HUES6 (cell line): Measurements from ENCODE around the gene ITGA5.
A peak's percentile ranks its signal among the peaks of the same experiment; 100 is the strongest.

Experiments
- H3K27ac ChIP-seq: 2 replicates; pipeline ENCODE4 v1.7.0; 2013; ENCODE audit warnings: low read depth, mild to moderate bottlenecking, low read length, inconsistent platforms
- H3K27me3 ChIP-seq: 2 replicates; pipeline ENCODE4 v1.6.1; 2013; ENCODE audit warnings: low read length; ENCODE audit not compliant: control insufficient read depth, insufficient read depth
- H3K36me3 ChIP-seq: 2 replicates; pipeline ENCODE4 v1.6.1; 2013; ENCODE audit warnings: low read length; ENCODE audit not compliant: control insufficient read depth, insufficient read depth
- H3K4me1 ChIP-seq: 2 replicates; pipeline ENCODE4 v1.6.1; 2013; ENCODE audit warnings: low read length; ENCODE audit not compliant: control insufficient read depth, insufficient read depth
- H3K4me3 ChIP-seq: 2 replicates; pipeline ENCODE4 v1.5.1; 2013; ENCODE audit warnings: low read depth, low read length
- H3K9ac ChIP-seq: one replicate; pipeline ENCODE4 v1.6.1; 2013; ENCODE audit warnings: mild to moderate bottlenecking, low read length
- H3K9me3 ChIP-seq: 2 replicates; pipeline ENCODE4 v1.6.1; 2013; ENCODE audit warnings: low read depth, low read length; ENCODE audit not compliant: control insufficient read depth, insufficient read depth

ITGA5 gene

DNA sequence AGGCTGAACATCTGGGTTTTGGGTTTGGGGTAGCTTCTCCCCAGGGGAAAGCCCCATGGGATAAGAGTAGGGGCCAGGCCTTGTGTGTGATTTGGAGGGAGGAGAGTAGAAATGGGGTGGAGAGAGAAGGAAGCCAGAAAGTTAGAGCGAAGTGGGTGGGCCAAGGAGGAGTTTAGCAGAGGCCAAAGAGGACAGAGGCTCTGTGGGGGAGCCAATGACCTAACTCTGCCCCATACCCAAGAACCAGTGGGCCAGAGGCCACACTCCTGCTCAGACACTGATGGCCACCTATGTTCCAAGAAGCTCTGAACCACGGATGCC, 43.8 kb downstream of the ITGA5 start:
- peaks cover 40% of the 10 kb centered on the region for H3K4me1 ChIP-seq
- H3K27ac ChIP-seq, result no peak overlapping the region
- H3K27me3 ChIP-seq, result peaks cover 21% of the 10 kb centered on the region
- no peak overlapping the region for H3K4me3 ChIP-seq
- peaks cover 18% of the 10 kb centered on the region; the same call in 1 of the 2 replicates for H3K36me3 ChIP-seq
- H3K9me3 ChIP-seq, result no peaks in the 10 kb centered on the region
- H3K9ac ChIP-seq, result no peak overlapping the region

DNA sequence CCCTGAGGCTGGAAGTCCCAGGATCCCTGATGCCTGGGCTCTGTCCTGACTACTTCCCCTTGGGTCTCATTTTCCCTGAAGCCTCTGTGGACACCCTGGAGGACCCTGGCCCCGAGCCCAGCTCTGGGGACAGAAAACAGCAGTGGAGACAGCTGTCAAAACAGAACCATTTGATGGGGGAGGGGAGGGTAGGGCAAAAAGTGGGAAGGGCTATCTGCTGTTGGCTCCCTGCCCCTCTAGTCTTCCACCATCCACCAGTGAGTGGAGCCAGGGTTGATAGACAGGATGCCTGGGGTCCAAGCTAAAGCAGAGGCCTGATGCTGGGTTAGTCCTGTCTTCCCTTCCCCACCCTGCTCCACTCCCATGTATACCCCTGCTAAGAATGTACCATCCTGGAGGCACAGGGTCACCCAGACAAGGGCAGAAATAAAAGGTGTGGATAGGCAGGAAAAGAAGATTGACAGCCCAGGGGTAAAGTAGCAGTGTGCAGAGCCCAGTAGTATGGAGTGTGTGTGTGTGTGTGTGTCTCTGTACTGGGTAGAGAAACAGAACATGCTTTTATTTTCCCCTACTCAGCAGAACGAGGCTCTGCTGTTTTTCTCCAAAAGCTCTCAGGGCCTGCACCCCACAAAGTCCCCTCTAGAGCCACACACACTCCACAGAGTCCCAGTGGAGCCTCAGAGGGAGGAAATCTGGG, 44.4 kb downstream of the ITGA5 start:
- Histone ChIP-seq H3K4me3 (no peak overlapping the region), H3K9ac (peak overlapping the region; percentile 26), H3K27me3 (peaks cover 22% of the 10 kb centered on the region), H3K36me3 (peaks cover 18% of the 10 kb centered on the region; the same call in 1 of the 2 replicates), H3K4me1 (peaks cover 39% of the 10 kb centered on the region), H3K27ac (no peak overlapping the region), H3K9me3 (no peaks in the 10 kb centered on the region)

DNA sequence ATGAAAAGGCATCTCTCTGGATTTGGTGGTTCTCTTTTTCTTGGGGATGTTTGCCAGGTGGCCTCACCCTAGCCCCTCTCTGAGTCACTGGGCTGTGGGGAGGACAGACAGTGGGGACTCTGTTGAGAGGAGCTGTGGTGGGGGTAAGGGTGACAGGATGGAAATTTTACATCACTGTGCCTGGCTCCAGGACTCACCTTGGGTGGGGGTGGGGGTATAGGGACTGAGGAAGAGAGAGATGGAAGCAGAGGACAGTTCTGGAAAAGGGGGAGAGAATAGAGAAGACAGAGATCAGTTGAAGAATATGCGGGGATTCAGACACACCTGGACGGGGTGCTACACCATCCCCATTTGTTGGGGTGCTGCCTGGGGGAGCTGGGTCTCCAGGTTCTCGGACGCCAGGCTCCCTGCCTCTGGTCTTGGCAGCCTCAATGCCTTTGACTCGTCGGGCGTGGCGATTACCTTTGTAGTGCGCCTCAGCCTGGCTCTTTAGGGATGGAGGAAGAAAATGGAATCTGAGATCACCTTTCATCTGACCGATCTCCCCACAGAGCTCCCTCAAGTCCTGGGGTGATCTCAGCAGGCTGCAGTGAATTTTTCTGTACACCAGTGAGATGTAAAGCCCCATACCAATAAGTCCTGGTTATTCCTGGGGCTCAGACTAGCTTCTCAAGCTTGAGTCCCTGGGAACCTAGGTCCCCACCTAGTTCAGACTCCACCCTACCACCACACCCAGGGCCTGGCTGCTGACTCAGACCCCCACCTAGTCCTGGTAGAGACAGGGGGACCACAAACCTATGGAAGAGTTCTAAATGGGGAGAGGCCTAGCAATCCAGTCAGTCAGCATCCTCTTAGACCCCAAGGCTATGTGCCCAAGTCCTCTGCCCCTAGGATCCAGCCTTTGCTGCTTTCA, 45.2 kb downstream of the ITGA5 start:
- H3K27me3 ChIP-seq, result peaks cover 30% of the 10 kb centered on the region
- no peaks in the 10 kb centered on the region for H3K9me3 ChIP-seq
- H3K4me3 ChIP-seq, result no peak overlapping the region
- no peak overlapping the region for H3K27ac ChIP-seq
- H3K4me1 ChIP-seq, result peaks cover 41% of the 10 kb centered on the region
- no peak overlapping the region for H3K9ac ChIP-seq
- H3K36me3 ChIP-seq, result peaks cover 18% of the 10 kb centered on the region; the same call in 1 of the 2 replicates

DNA sequence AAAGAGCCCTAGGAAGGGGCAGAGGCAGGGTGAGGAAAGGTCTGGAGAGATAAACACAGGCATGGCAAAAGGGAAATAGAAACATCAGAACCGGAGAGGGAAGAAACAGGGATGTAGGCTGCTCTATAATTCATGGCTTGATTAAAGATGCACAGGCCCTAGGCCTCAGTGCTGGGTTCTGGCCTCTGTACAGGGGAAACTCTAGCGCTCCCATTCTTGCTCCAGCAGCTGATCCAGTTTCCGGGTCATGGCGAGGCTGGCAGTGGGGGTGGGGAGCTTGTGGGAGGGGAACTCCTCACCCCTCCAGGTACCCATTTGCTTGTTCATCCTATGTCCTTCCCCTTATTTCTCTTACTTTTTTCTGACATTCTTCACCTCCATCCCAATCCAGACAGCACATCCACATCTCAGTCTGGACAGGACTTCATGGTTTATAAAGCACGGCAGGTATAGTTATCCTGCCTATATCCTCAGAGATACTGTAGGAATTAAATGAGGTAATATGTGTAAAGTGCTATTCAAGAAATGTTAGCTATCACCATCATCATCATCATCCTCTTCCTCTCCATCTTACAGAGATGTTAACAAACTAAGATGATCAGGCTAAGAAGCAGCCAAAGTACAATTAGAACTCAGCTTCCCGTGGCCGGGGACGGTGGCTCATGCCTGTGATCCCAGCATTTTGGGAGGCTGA, 46.8 kb downstream of the ITGA5 start:
- Histone ChIP-seq H3K36me3 (peaks cover 18% of the 10 kb centered on the region; the same call in 1 of the 2 replicates), H3K4me1 (peaks cover 36% of the 10 kb centered on the region; the same call in 1 of the 2 replicates), H3K27me3 (peaks cover 31% of the 10 kb centered on the region), H3K27ac (no peak overlapping the region), H3K9ac (no peak overlapping the region), H3K4me3 (no peak overlapping the region), H3K9me3 (no peaks in the 10 kb centered on the region)

DNA sequence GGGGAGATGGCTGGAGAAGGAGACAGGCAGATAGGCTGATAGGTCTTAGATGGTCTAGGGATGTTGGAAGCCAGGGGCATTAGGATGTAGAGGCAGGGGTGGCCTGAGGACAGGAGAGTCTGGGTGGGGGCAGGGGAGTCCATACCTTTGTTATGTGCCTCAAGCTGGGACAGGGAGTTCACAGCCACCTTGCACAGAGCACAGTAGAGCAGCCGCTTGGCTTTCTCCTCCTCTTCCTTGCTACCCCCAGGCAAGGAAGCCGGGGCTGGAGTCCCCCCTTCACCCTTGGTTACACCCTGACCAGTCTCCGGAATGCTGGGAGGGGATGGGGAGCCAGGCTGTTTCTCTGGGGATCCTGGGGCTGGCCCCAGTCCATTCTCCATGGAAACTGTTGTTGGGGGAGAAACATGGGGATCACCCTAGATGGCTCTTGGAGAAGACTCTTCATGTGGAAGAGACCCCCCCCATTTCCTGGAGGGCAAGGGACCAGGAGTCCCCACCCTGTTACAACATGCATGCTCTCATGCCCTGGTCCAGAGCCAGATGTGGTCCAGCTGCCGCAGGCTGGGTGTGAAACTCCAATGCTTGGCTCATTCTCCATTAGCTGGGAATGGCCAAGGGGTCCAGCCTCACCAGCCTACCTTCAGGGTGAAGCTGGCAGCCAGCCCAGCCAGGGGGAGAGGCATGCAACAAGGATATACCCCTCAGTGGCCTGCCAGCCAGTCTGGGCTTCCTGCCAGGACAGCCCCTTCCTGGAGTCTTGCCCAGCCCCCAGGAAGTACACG, 47.5 kb downstream of the ITGA5 start:
- Histone ChIP-seq H3K4me1 (peaks cover 34% of the 10 kb centered on the region; the same call in 1 of the 2 replicates), H3K9me3 (no peaks in the 10 kb centered on the region), H3K9ac (no peak overlapping the region), H3K36me3 (peaks cover 18% of the 10 kb centered on the region; the same call in 1 of the 2 replicates), H3K27me3 (peaks cover 30% of the 10 kb centered on the region), H3K27ac (no peak overlapping the region), H3K4me3 (no peak overlapping the region)

DNA sequence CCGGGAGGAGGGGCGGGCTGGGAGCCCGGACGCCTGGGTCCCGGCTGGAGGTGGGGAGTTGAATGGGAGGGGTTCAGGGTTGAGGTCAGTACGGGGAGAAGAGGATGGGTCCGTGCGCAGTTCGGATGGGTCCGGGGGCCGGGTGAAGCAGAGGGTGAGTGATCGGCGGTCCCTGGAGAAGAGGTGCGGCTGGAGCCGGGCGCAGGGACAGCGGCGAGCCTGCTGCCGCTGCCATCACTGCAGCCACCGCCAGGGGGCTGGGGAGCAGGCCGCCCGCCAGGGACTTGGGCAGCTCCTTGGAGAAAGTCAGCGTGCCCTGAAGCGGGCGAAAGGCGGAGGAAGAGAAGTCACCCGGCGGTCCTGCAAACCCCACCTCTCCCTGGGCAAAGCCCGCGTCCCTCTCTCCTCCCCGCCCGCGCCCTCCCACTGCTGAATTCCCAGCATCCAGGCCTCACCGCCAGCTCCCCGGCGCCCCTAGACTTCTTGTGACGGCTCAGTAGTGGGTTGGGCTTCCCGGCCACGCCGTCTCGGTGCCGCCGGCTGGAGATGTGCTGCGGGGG, 48.8 kb downstream of the ITGA5 start:
- Histone ChIP-seq H3K36me3 (peaks cover 16% of the 10 kb centered on the region; the same call in 1 of the 2 replicates), H3K9me3 (no peaks in the 10 kb centered on the region), H3K27me3 (peaks cover 26% of the 10 kb centered on the region), H3K27ac (no peak overlapping the region), H3K4me3 (peak overlapping the region; percentile 49), H3K4me1 (peaks cover 34% of the 10 kb centered on the region; the same call in 1 of the 2 replicates), H3K9ac (no peak overlapping the region)

DNA sequence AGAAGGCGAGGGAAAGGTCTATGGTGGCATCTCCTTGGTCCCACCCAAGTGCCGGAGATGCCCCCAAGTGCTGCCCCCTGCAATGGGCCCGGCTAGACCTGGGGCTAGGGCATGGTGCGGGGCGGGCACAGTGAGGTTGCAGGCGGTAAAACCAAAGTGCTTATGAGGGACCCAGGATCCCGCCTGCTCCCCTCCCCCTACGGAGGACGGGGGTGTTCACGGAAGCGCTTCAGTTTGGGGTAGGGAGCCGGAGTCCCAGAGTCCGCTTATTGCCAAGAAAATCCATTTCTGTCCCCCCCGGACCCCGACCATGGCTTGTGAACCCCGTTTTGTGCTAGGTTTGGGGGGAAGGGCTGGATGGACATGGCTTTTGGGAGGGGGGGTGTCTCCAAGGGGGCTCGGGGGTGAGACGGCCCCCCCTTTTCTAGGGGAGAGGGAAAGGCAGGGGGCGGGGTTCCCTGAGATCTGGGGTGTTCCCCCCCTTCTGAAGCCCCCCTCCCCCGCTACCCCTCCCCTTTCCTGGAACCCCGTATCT, 49.4 kb downstream of the ITGA5 start:
- no peaks in the 10 kb centered on the region for H3K9me3 ChIP-seq
- H3K4me3 ChIP-seq, result peak overlapping the region; percentile 53
- peaks cover 31% of the 10 kb centered on the region; the same call in 1 of the 2 replicates for H3K4me1 ChIP-seq
- peaks cover 15% of the 10 kb centered on the region; the same call in 1 of the 2 replicates for H3K36me3 ChIP-seq
- H3K9ac ChIP-seq, result peak overlapping the region; percentile 17
- no peak overlapping the region for H3K27ac ChIP-seq
- peaks cover 26% of the 10 kb centered on the region for H3K27me3 ChIP-seq

DNA sequence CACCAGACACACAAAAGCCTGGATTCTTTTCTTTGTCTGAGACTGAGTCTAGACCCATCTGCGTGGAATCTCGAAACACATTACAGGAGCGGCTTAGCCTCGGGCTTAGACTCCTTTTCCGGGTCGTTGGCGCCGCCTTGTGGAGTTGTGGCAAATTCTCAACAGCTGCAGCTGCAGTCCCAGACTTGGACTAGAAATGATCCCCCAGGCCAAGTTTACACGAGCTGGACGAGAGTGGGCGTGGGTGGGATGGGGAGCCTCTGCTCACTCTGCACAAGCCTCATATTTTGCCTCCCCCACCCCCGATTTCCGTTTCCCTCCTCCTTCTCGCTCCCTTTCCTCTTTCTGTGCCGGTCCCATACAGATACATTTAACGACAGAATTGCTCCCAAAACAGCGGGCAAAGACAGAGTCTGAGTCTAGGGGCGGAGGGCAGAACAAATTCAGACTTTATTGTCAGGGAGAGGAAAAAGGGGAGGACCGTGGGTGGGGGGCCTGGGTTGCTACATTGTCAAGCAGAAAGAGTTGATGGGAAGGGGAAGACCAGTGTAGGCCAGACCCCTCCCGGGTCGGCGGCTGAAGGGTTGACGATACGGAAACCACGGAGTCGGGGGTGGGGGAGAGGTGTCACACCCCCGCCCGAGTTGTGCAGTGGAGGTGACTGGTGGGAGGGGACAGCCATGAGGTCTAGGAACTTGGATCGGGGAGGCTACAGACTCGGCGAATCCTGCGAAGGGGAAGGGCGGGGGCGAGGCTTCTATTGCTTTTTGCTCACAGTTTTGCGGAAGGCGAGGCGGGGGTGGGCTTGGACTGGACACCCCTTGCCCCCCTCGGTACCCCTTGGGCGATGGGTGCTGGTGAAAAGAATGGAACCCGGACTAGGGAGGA, 50.1 kb downstream of the ITGA5 start:
- H3K9ac ChIP-seq, result peak overlapping the region; percentile 17
- H3K4me1 ChIP-seq, result peaks cover 24% of the 10 kb centered on the region; the same call in 1 of the 2 replicates
- H3K27me3 ChIP-seq, result peaks cover 26% of the 10 kb centered on the region
- H3K27ac ChIP-seq, result no peak overlapping the region
- H3K9me3 ChIP-seq, result no peaks in the 10 kb centered on the region
- peaks cover 13% of the 10 kb centered on the region; the same call in 1 of the 2 replicates for H3K36me3 ChIP-seq
- H3K4me3 ChIP-seq, result peak overlapping the region; percentile 53

DNA sequence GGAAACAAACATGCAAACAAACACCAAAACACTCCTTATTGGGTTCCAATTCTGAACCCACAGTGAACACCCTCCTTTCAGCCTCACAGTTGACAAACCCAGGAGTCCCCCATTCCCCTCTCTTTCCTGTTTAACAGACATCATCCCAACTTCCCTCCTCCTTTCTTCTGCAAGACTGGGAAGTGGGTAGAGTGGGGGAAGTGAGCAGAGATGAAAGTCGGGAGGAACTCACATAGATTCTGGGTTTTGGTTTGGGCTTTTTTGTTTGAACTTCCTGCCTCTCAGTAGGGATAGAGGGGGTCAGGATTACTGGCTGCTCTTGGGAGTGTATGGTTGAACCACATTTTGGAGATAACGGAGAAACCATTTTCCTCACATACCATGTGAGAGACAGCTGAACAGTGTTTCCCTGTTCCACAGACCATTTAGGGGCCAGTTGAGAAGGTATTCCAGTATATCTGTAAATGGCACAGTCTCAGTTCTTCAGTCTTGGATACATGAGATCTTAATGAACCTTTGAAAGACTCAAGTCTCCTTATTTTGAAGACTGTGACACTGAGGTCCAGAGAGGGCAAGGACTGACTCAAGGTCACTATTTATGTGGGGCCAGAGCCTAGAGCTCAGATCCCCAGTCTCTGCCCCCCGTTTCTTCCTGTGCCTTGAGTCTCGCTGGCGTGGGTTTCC, 50.9 kb downstream of the ITGA5 start:
- H3K27ac ChIP-seq, result no peak overlapping the region
- H3K36me3 ChIP-seq, result peaks cover 12% of the 10 kb centered on the region; the same call in 1 of the 2 replicates
- no peak overlapping the region for H3K4me3 ChIP-seq
- no peak overlapping the region for H3K9ac ChIP-seq
- peaks cover 26% of the 10 kb centered on the region for H3K27me3 ChIP-seq
- H3K9me3 ChIP-seq, result no peaks in the 10 kb centered on the region
- peaks cover 23% of the 10 kb centered on the region; the same call in 1 of the 2 replicates for H3K4me1 ChIP-seq
